ENCODE results near the gene CMC2. TPM values are rescaled to one million over a fixed set of nuclear protein-coding genes. Genes with fewer than 3 reads are reported as not detected.
A peak's percentile ranks its signal among the peaks of the same experiment; 100 is the strongest.

Gene CMC2
- total RNA-seq, 4 donors from 2014 or later = 14.0 to 54.5 (median 34.3) TPM

DNA sequence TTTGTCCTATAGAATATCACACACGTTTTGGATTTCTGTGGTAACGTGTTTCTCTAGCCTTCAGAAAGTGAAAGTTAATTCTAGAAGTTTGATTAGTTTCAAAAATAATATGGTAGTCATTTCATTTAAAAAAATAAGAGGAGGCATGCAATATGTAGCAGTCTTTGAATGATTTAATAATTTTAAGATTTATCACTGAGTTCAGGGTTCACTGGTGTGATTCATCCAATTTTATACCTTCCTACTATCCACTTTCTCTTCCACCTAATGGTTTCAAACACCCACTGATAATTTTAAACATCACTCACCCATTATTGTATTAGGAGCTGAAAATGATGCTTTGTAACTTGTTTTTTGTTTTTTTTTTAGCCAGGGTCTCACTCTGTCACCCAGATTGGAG is 42.3 kb downstream of the CMC2 start:
- TF ChIP-seq, protein P1, sequence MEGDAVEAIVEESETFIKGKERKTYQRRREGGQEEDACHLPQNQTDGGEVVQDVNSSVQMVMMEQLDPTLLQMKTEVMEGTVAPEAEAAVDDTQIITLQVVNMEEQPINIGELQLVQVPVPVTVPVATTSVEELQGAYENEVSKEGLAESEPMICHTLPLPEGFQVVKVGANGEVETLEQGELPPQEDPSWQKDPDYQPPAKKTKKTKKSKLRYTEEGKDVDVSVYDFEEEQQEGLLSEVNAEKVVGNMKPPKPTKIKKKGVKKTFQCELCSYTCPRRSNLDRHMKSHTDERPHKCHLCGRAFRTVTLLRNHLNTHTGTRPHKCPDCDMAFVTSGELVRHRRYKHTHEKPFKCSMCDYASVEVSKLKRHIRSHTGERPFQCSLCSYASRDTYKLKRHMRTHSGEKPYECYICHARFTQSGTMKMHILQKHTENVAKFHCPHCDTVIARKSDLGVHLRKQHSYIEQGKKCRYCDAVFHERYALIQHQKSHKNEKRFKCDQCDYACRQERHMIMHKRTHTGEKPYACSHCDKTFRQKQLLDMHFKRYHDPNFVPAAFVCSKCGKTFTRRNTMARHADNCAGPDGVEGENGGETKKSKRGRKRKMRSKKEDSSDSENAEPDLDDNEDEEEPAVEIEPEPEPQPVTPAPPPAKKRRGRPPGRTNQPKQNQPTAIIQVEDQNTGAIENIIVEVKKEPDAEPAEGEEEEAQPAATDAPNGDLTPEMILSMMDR (IDR thresholded peaks at IDR 0.05) = no peak
- no peak for DNase-seq
- peaks cover 0 to 4% (median 0%) of the 10 kb centered on the region in 4 donors for H3K9me3 ChIP-seq
- no peaks in the 10 kb centered on the region for H3K4me1 ChIP-seq
- no peaks in the 10 kb centered on the region for H3K36me3 ChIP-seq
- no peak overlapping the region for H3K27ac ChIP-seq
- no peaks in the 10 kb centered on the region for H3K27me3 ChIP-seq
- no peak overlapping the region for H3K4me3 ChIP-seq

DNA sequence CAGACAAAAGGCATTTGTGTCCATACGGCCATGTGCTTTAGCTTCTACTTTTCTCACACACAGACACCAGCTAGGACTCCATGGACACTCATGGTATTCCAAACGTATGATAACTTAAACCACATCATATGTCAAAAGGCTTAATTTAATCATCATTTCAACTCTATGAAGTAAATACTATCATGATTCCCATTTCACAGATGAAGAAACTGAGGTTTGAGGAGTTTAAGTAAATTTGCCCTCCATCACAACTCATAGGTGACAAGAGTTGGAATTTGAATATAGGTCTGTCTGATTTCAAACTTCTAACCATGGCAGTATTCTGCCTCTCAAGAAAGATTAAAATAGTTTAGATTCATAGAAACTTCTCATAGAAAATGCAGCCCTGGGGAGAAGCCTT is 43.8 kb downstream of the CMC2 start:
- TF ChIP-seq, protein P1 (IDR thresholded peaks at IDR 0.05) = no peak
- Histone ChIP-seq H3K9me3 (peaks cover 0 to 13% (median 0%) of the 10 kb centered on the region in 4 donors), H3K27me3 (no peaks in the 10 kb centered on the region), H3K4me3 (no peak overlapping the region), H3K4me1 (no peaks in the 10 kb centered on the region), H3K27ac (no peak overlapping the region), H3K36me3 (no peaks in the 10 kb centered on the region)
- no peak for DNase-seq

DNA sequence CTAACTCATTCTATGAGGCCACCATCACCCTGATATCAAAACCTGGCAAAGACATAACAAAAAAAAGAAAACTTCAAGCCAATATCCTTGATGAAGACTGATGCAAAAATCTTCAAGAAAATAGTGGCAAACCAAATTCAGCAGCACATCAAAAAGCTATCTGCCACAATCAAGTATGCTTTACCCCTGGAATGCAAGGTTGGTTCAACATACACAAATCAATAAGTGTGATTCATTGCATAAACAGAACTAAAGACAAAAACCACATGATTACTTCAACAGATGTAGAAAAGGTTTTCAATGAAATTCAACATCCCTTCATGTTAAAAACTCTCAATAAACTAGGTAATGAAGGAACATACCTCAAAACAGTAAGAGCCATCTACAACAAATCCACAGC is 48.4 kb downstream of the CMC2 start:
- Histone ChIP-seq H3K4me1 (no peaks in the 10 kb centered on the region), H3K27me3 (no peaks in the 10 kb centered on the region), H3K9me3 (peaks cover 0 to 13% (median 0%) of the 10 kb centered on the region in 4 donors), H3K4me3 (no peak overlapping the region), H3K36me3 (no peaks in the 10 kb centered on the region), H3K27ac (no peak overlapping the region)
- TF ChIP-seq, protein P1 (IDR thresholded peaks at IDR 0.05) = no peak
- TF ChIP-seq POLR2A (IDR thresholded peaks at IDR 0.05) = no peak
- no peak for DNase-seq

DNA sequence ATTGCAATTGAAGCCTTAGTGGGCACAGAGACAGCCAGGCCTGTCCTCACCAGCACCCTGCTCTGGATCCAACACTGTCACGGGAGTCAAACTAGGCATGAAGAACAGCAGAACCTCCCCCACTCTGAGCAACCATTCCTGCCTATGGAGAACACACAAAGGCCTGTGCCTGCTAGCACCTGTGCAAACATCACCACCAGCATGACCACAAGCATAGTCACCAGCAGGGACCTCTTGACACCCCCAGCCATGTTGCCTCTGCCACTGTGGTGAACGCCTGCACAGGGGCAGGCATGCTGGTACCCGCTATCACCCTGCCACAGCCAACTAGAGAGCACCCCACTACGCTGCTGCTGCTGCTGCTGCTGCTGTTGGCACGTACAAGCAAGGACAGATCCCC is 51.7 kb downstream of the CMC2 start:
- peaks cover 0 to 9% (median 0%) of the 10 kb centered on the region in 4 donors for H3K9me3 ChIP-seq
- TF ChIP-seq, protein P1 (IDR thresholded peaks at IDR 0.05) = no peak
- TF ChIP-seq POLR2A (IDR thresholded peaks at IDR 0.05) = no peak
- DNase-seq = no peak

DNA sequence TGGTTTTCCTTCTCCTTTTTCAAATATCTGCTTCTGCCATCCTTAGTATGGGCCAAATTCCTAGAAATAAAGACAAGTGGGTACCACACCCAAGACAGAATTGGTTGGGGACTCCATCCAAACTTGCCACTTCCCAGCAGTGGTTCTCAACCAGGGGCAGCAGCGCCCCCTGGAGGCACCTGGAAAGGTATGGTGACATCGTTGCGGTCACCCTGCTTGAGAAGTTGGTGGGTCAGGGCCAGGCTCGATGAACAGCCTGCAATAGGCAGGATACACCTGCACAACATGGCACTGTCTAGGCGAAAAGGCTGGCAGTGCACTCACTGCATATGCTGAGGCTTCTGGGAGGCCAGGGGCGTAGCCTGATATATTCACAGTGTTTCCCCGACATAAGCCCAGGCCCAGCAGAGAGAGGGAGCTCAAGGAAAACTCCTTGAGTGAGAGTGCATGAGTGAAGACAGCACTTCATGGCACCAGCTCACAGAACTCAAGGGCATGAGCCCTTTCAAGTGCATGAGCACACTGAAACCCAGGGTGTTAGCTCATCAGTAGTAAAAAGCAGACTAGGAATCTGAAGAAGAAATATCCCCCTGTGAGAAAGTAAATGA is 57.7 kb downstream of the CMC2 start:
- no peak overlapping the region for H3K27ac ChIP-seq
- TF ChIP-seq, protein P1 (IDR thresholded peaks at IDR 0.05) = peak in 5 of 6 experiments; percentile 8 to 64 (median 38)
- no peak for TF ChIP-seq POLR2A (IDR thresholded peaks at IDR 0.05)
- no peaks in the 10 kb centered on the region for H3K36me3 ChIP-seq
- no peaks in the 10 kb centered on the region for H3K27me3 ChIP-seq
- no peaks in the 10 kb centered on the region for H3K4me1 ChIP-seq
- peak in 2 of 3 donors; percentile 62 to 66 for DNase-seq
- no peaks in the 10 kb centered on the region for H3K9me3 ChIP-seq
- H3K4me3 ChIP-seq = no peak overlapping the region

More for the DNA sequence above, 51.7 kb downstream of the CMC2 start:
- Histone ChIP-seq H3K4me1 (no peaks in the 10 kb centered on the region), H3K4me3 (no peak overlapping the region), H3K36me3 (no peaks in the 10 kb centered on the region), H3K27ac (no peak overlapping the region), H3K27me3 (no peaks in the 10 kb centered on the region)

Data from Peyer's patch (tissue), 4 donors.